Right ventricle myocardium inferior (tissue), 1 donor: ENCODE data around the gene GOLGA6L9. TPM values are rescaled to one million over a fixed set of nuclear protein-coding genes. Genes with fewer than 3 reads are reported as not detected.
"Not testable (repeated sequence)": the region's sequence is repeated elsewhere in the genome, so short reads cannot be mapped to it uniquely, and the experiment has no call there.

Experiments
- ATAC-seq: fragments of 200-7000 bp; cut with Tn5 transposase; one replicate; pipeline ENCODE4 v1.9.1; 2020; ENCODE audit warnings: mild to moderate bottlenecking, moderate library complexity
- DNase-seq: peaks from one replicate; pipeline ENCODE4 v3.0.0; 2021; ENCODE audit errors: missing footprints
- intact Hi-C: fragments of 100-400 bp; cut with DNase I; formaldehyde crosslinking; loops from one replicate; pipeline ENCODE4 v1.11.0; 2022
- total RNA-seq: library from RNA; stranded (reverse); fragmentation: NEBNext Ultra II Directional; extraction: Animal tissue kit (Norgen Biotek cat#: 25700); gene quantifications from one replicate; pipeline ENCODE4 v1.2.1, GENCODE V29; 2021
- donor health status: DM: no; HTN: yes; CAD: no; lungs with severe emphysema.

GOLGA6L9 gene
- total RNA-seq, 1 donor from 2014 or later = 1.2 TPM

DNA sequence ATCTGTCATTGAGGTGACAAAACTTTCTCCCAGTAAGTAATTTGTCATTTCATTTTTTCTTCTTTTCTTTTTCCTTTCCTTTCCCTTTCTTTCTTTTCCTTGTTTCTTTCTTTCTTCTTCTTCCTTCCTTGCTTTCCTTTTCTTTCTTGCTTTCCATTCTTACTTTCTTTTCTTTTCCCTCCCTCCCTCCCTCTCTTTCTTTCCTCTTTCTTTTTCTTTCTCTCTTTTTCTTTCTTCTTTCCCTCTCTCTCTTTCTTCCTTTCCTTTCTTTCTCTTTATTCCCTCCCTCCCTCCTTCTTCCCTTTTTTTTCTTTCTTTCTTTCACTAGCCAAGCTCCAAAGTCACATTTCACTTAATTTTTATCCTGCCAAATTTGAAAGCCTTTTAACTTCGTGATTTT, 2.5 kb upstream of the GOLGA6L9 start:
- DNase-seq, ATAC-seq, intact Hi-C loops: not testable (repeated sequence)

- DNase-seq = peak; percentile 54
- intact Hi-C loops, ATAC-seq: not testable (repeated sequence)
These were observed 15.8 kb downstream of the GOLGA6L9 start for GRCh38 chr15:82445420-82445819.

DNA sequence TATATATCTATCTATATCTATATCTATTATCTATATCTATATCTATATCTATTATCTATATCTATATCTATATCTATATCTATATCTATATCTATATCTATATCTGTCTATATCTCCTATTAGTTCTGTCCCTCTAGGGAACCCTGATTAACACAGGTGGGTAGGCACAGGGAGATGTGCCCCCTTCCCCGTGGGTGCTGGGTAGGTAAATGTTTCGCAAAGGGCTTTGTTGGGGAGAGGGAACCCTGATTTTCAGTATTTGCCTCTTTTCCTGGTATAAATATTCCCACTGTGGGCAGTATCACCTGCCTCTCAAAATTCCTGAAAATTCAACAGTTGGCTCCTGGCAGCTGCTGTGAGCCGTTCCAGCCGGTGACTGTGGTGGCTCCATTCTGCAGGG, 27.7 kb downstream of the GOLGA6L9 start:
- ATAC-seq, DNase-seq, intact Hi-C loops: not testable (repeated sequence)

- DNase-seq, intact Hi-C loops: not testable (repeated sequence)
- peak; percentile 20 for ATAC-seq
These were observed 36.0 kb downstream of the GOLGA6L9 start for GRCh38 chr15:82465629-82466028.

- DNase-seq, intact Hi-C loops: not testable (repeated sequence)
- peak; percentile 91 for ATAC-seq
These were observed 38.6 kb downstream of the GOLGA6L9 start for GRCh38 chr15:82468205-82468604.

GRCh38 chr15:82469381-82469780, 39.8 kb downstream of the GOLGA6L9 start:
- intact Hi-C loops, ATAC-seq: not testable (repeated sequence)

DNA sequence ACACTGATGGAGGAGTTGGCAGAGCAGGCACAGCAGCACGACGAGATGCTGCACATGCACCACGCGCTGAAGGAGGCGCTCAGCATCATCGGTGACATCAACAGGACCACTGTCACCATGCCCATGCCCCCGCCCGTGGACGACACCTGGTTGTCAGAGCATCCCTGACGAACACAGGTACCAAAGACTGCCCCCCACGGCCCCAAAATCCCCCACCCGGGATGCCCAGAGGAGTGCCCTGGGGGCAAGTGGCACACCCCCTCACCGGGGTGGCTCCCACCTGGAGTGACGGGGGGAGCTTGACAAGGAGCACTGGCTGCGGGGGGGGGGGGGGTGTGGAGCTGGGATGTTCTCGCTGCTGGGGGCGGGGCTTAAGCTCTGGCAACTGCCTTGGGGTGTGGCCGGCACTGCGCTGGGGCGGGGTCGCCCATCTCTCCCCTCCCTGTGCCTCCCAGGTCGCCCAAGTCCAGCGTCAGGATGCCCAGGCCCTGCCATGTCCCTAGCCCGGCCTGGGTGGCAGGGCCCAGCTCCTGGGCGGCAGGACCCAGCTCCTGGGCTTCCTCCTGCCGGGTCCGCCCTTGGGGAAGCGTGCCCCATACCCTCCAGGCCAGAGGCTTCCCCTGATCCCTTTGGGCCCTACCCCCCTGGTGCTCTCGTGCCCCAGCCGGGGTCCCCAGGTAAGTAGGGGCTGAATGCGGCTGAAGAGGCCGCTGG, 42.8 kb downstream of the GOLGA6L9 start:
- DNase-seq, intact Hi-C loops: not testable (repeated sequence)
- ATAC-seq = peak; percentile 13

More at GRCh38 chr15:82469381-82469780, 39.8 kb downstream of the GOLGA6L9 start:
- not testable (repeated sequence) for DNase-seq

GRCh38 chr15:82474596-82475325, 45.1 kb downstream of the GOLGA6L9 start:
- intact Hi-C loops, ATAC-seq, DNase-seq: not testable (repeated sequence)

- ATAC-seq, intact Hi-C loops, DNase-seq: not testable (repeated sequence)
These were observed 45.8 kb downstream of the GOLGA6L9 start for GRCh38 chr15:82475345-82475967.

GRCh38 chr15:82476697-82477342, 47.2 kb downstream of the GOLGA6L9 start:
- intact Hi-C loops, DNase-seq, ATAC-seq: not testable (repeated sequence)

DNA sequence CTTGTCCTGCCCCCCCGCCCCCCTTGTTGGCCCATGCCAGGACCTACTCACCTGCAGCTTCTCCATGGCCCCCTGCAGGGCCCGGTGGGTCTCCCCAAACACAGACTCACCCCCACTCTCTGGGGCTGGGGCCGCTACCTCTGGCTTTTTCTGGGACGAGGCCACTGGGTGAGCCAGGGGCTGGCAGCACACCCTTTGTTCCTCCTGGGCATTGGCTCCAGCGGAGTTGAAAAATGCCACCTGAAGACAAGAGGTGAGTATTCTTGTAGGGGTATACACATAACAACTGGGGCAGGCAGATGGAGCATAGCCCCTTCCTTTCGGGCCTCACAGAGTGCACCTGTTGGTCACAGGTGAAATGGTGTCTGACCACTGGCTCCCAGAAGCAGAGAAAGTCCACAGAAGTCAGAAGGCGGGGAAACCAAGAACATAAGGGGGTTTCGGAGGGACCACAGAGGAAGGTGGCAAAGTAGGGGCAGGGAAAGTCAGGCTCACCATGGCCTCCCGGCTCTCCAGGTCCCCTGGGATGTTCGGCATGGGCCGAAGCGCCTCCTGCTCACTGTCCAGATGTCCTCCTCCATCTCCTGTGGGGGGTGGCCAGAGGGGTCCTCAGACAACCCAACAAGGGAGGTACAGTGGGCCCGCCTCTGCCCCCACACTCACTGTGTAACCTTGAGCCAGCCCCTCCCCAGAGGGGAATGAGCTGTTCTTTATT, 47.9 kb downstream of the GOLGA6L9 start:
- intact Hi-C loops, DNase-seq, ATAC-seq: not testable (repeated sequence)

Other genes starting within 250 kb of the GOLGA6L9 start
- gene EFL1, start 167.1 kb upstream of the GOLGA6L9 start, total RNA-seq = 16.9 TPM
- gene SAXO2, start 167.0 kb upstream of the GOLGA6L9 start, total RNA-seq = 2.2 TPM
- 0.14 TPM for gene GOLGA6L10, start 80.3 kb upstream of the GOLGA6L9 start, total RNA-seq
- 867 TPM for gene RPS17, start 110.6 kb downstream of the GOLGA6L9 start, total RNA-seq
- gene CPEB1, start 217.5 kb downstream of the GOLGA6L9 start, total RNA-seq = 1.9 TPM